Activated CD8-positive, alpha-beta memory T cell treated with anti-CD3 and anti-CD28 coated beads, Interleukin-2, amount 50 U/mL, for 1 hour (primary cell): ENCODE measurements around the gene DNAJC8.

ENCODE experiments used
- DNase-seq: peaks from one replicate; pipeline ENCODE4 v3.0.0-alpha.2; 2020; ENCODE audit errors: extremely low read depth

Gene DNAJC8

DNA sequence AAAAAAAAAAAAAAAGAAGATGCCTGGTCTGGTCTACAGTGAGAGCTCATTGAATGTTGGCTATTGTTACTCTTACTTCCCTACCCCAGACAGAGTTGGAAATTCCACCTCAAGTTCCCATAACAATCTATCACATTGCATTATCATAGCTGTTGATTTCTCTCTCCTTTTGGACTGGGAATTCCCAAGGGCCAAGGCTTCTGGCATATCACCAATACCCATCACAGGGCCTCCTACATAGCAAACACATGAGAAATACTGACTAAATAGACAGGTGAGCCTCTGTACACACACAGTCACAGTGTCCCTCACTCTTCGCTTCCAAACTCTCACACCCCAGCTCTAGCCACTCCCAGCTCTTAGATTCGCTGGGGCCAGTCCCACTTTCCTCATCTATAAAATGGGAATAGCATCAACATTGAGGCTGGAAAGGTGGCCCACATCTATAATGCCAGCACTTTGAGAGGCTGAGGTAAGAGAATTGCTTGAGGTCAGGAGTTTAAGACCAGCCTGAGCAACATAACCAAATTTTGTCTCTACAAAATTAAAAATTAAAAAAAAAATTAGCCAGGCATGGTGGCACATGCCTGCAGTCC, 62.7 kb downstream of the DNAJC8 start:
- DNase-seq: no peak

DNA sequence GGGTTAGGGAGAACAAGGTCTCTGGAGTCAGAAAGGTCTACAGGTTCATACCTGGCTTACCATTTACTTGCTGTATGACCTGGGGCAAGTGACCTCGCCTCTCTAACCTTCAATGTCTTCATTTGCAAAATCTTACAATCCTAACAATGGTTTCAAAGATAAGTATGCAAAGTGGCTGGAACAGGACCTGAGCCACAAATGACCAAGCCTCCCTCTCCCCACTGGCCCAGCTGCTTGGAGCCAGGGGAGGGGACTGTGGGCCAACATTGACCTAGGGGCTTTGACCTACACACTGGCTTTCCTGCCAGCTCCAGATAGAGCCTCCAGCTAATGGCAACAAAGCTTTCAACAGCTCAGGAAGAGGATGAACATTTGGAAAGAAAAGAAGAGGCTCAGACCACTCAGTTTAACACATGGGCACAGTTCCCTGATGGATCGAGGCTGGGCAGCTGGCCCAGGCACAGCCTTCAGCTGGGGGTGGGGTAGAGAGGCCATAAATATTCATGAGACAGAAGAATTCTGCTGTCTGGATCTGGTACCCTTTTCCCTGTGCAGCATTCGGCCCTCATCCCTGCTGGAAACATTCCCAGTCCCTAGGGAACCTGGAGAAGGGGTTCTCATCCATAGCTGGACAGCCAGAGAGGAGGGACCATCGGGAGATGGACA, 69.2 kb downstream of the DNAJC8 start:
- no peak for DNase-seq

DNA sequence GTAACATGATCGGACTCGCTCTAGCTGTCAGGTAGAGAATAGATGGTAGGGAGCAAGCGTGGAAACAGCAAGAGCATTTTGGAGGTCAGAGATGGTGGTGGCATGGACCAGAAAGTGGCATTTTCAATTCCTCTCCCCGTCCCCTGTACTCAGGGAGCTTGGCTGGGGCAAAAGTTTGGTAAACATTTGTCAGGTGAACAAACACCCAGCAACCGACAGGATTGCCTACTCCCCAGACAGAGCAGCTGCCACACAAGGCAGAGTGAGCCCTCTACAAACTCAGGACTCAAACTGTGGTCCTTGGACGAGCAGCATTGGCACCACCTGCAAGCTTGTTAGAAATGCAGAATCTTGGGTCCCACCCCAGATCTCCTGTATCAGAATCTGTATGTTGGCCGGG, 70.7 kb downstream of the DNAJC8 start:
- no peak for DNase-seq

DNA sequence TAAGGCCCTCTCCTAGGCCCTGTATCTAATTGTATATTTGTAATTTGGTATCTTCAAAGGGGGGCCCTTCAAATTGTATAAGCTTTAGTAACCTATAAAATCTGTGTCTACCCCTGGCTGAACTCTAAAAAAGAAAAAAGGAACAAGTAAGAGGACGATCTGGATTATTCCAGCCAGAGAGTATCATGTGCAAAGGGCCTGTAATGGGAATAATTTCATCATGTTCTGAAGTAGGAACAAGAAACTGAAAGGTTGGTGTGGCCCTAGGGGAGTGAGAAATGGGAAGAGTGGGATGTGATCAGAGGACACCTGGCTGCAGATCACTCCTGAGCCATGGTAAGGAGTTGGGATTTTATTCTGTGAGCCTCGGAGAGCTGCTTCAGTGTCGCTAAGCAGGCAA, 71.1 kb downstream of the DNAJC8 start:
- DNase-seq: no peak

DNA sequence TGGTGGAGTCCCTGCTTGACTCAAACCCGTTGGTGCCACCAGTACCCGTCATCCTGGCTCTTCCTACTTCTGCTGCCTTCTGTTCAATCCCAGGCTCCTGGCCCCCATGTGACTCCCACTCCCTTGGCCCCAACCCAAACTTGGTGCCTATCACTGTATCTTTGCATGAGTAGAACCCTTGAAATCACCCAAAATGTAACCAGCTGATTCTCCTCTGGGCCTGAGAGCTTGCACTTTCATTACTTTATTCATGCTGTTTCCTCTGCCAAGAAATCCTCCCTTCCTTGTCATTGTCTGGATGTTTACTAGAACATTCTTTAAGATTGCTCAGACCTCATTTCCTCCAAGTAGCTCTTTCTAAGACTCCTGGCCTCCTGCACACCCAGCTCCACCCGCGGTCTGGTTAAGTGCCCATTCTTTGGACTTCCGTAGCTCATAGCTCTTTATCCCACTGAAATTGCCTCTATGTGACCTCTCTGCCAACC, 72.0 kb downstream of the DNAJC8 start:
- no peak for DNase-seq

DNA sequence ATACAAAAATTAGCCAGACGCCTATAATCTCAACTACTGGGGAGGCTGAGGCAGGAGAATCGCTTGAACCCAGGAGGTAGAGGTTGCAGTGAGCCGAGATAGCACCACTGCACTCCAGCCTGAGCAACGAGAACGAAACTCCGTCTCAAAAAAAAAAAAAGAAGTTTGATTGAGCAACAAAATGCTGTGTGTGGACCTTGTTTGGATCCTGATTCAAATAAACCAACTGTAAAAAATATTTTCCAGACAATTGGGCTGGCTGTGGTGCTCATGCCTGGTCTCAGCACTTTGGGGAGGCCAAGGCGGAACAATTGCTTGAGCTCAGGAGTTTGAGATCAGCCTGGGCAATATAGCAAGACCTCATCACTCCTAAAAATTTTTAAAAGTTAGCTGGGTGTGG, 73.1 kb downstream of the DNAJC8 start:
- no peak for DNase-seq

DNA sequence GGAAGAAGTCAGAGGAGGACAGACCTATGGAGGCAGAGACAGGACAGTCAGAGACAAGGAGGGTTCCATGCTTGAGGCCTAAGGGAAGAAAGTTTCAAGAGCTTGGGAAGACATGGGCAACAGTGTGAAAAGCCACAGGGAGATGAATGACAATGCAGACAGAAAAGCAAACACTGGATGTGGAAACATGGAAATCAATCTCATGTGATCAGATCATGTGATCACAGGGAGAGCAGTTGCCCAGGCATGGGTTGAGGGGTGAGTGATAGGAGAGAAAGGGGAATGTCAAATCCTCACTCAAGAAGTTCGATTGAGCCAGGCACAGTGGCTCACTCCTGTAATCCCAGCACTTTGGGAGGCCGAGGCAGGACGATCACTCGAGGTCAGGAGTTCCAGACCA, 73.6 kb downstream of the DNAJC8 start:
- DNase-seq: no peak

DNA sequence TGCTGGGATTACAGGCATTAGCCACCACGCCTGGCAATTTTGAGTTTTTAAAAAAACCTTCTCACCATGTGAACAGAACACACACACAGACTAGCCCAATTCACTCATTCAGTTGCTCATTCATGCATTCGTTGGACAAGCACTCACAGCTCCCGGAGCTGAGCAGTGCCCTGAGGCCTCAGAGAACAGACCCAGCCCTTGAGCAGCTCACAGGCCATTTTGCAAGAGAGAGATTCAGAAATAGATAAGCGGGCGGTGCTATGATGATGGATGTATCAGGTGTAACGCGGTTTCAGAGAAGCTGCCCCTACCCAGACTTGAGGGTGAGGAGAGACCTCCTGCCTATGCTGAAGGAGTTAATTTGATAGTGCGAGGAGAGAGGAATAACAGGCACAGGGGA, 74.9 kb downstream of the DNAJC8 start:
- DNase-seq: no peak

DNA sequence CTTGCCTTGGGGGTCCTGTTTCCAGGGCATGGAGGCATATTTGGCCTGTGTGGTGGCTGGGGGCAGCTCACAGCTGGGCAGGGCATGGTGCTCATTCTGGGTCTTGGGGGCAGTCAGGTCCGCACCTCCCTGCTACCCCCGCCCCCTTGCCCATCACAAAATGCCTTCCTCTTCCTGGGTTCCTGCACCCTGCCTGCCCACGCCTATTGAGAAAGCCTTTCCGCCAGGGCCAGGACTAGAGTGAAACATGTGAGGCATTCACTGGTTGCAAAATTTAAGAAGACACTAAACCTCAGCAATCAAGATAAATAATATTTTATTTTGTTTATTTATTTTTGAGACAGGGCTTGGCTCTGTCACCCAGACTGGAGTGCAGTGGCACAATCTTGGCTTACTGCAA, 76.0 kb downstream of the DNAJC8 start:
- no peak for DNase-seq

DNA sequence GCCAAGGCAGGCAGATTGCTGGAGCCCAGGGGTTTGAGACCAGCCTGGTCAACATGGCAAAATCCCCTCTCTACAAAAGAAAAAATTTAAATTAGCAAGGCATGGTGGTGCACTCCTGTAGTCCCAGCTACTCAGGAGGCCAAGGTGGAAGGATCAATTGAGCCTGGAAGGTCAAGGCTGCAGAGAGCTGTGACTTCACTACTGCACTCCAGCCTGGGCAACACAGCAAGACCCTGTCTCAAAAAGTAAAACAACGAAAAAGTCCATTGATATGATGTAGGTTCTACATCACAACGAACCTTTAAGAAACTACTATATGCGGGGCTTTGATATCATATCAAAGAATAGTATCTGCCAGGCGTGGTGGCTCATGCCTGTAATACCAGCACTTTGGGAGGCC, 77.2 kb downstream of the DNAJC8 start:
- no peak for DNase-seq

DNA sequence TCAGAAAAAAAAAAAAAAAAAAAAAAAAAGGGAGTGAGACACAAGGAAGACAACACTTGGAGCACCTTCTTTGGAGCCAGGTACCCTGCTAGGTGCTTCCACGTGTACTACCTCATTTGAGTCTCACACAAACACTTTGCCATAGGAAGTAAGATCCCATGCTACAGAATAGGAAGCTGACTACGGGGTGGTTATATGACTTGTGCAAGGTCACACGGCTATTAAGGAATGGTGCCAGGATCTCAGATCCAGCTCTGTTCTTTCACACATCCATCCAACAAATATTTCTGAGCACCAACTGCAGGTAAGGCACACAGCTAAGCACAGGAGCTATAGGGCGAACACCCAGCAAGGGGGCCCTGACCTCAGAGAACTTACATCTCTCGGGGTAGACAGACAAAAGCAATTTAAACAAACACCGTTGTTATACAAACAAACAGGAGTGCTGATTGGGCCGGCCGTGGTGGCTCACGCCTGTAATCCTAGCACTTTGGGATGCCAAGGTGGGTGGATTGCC, 78.7 kb downstream of the DNAJC8 start:
- DNase-seq: no peak
